Pancreas (tissue), 10 donors: ENCODE measurements around the gene KRI1. TPM values are rescaled to one million over a fixed set of nuclear protein-coding genes. Genes with fewer than 3 reads are reported as not detected.

Experiments
- ATAC-seq, 4 donors: fragments of 200-7000 bp; cut with Tn5 transposase; one replicate each; pipeline versions ENCODE4 v1.8.0 to v1.9.1; 2020; ENCODE audit warnings: mild to moderate bottlenecking in 4 of 4, moderate library complexity in 4 of 4
- DNase-seq, 6 donors: peaks; one replicate each; pipeline ENCODE4 v3.0.0-alpha.2; 2020
- FAIRE-seq: peaks from 2 replicates; lab custom pipeline; 2012; peaks lifted over from hg19 to GRCh38; lab: Jason Lieb, UNC
- H3K27ac ChIP-seq, 4 donors: fragments of 200-600 bp; sonication (generic); 1 replicate in 3 of 4; 2 replicates in 1 of 4; pipeline versions ENCODE4 v1.5.0 to v1.8.0; 2020
- H3K27me3 ChIP-seq, 4 donors: fragments of 200-600 bp; one replicate each; pipeline ENCODE4 v1.8.0; 2021
- H3K36me3 ChIP-seq, 3 donors: fragments of 200-600 bp; sonication (generic) in 1 of 3; one replicate each; pipeline versions ENCODE4 v1.5.0 to v1.8.0; 2020 to 2021
- H3K4me1 ChIP-seq, 3 donors: fragments of 200-600 bp; one replicate each; pipeline ENCODE4 v1.8.0; 2021
- H3K4me3 ChIP-seq, 4 donors: fragments of 200-600 bp; sonication (generic) in 2 of 4; one replicate each; pipeline versions ENCODE4 v1.5.0 to v1.8.0; 2020 to 2021
- H3K9me3 ChIP-seq, 4 donors: fragments of 200-600 bp; one replicate each; pipeline ENCODE4 v1.8.0; 2021
- CTCF ChIP-seq, 4 donors: fragments of 200-600 bp; sonication (generic) in 3 of 4; IDR thresholded peaks; one replicate each; pipeline versions ENCODE4 v1.5.0 to v1.8.0; 2021; ENCODE audit warnings: antibody characterized with exemption in 4 of 4
- WGBS, 2 donors: extraction: QIAGEN DNeasy Blood & Tissue Kit; methylation state at CpG; one replicate each; pipeline ENCODE4 v1.1.7; 2013; 5-methylcytosine and 5-hydroxymethylcytosine counted together
- intact Hi-C, 3 donors: fragments of 100-400 bp; cut with DNase I; formaldehyde crosslinking; loops; one replicate each; pipeline versions ENCODE4 v1.11.1 to v1.14.2; 2022
- polyA plus RNA-seq, 2 donors: library from polyadenylated mRNA; stranded (reverse); fragments of 200-250 nt; gene quantifications; one replicate each; pipeline ENCODE4 v1.2.3, GENCODE V29; 2013
- total RNA-seq, 6 donors: library from RNA; stranded (reverse); fragmentation: NEBNext Ultra II Directional in 4 of 6; extraction: Animal tissue kit (Norgen Biotek cat#: 25700) in 4 of 6; gene quantifications; one replicate each; pipeline versions ENCODE4 v1.2.1 to v1.2.4, GENCODE V29; 2021 to 2023
- donor health status: healthy with polysubstance abuse.
- donor health status: DM: no; HTN: no; CAD: no; lungs with moderate emphysema.
- donor health status: DM: no; HTN: no; CAD: no.
- donor health status: control.
- donor health status: control.
- donor health status: Bipolar disorder and iron deficiency.
- donor health status: DM: yes; HTN: yes; CAD: no.
- donor health status: DM: no; HTN: no; CAD: no.
- donor health status: DM: no; HTN: no; CAD: no.
- donor health status: DM: yes; HTN: yes; CAD: no.

KRI1 gene
- total and polyA plus RNA-seq, 8 donors: 8.0 to 41.8 (median 15.3) TPM

DNA sequence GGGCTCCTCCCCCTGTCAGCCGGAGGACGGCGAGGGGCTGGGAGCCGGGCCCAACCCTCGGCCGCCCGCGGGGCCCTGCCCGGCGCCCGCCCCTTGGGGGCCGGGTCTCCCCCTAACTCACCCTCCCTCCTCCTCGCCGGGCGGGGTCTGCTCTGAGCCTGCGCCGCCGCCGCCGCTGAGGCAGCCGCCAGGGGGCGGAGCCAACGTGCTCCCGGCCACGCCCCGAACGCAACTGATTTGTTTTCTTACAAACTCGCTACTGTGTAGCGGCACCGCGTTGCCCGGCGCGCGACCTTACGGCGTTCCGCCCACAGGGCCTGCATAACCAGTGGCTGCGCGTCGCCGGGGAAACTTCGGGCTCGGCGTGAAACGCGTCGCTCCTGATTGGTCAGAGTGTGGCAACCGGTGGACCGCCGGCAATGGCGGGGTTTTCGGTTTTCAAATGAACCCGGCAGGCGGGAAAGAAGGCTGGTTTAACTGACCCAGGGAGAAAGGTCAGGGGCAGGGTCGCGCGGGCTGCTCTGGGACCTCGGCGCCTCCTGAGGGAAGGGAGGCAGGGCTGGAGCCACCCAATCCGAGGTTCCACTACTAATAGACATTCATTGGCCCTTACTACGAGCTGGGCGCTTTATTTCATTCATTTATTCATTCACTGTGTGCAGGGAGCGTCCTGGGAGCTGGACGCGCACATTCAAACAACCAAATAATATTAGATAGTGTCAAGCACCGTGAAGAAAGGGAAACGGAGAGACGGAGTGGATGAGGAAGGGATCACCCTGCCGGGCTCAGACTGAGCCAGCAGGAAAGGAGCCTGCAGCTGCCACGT lies 3.2 kb upstream of the KRI1 start, which contains the start of gene CDKN2D:
TSS of gene CDKN2D (minus strand) at position 154 of the 826 bp plus-strand sequence. CDS start 326 bp downstream, outside the sequence.
- H3K4me3 ChIP-seq: peak within 1 kb of the TSS; percentile 60 to 77 (median 68)
- H3K27me3 ChIP-seq: no peaks in the 10 kb centered on the region
- intact Hi-C loops: loop anchor here in 2 of 3 donors (10.0 kb wide), 2 partner anchors 74 to 164 kb away; partner anchors contain the start of gene CDC37 (in 1 of the 2)
- H3K27ac ChIP-seq: peak within 1 kb of the TSS; percentile 29 to 76 (median 56)
- no peaks in the 10 kb centered on the region for H3K36me3 ChIP-seq
- WGBS, 2 donors: 0% methylated on average over 62 to 71 of the region's 71 CpGs
- H3K9me3 ChIP-seq: no peaks in the 10 kb centered on the region
- peak in 3 of 4 donors; percentile 7 to 42 (median 38) for TF ChIP-seq CTCF (IDR thresholded peaks at IDR 0.05)
- DNase-seq (peak; percentile 99 to 100 (median 100)), FAIRE-seq (peak; percentile 91), ATAC-seq (peak; percentile 81 to 88 (median 83))
- peaks cover 0 to 13% (median 6%) of the 10 kb centered on the region in 3 donors for H3K4me1 ChIP-seq

GRCh38 chr19:10568062-10568825 lies 2.4 kb upstream of the KRI1 start:
- Histone ChIP-seq H3K27me3 (no peaks in the 10 kb centered on the region), H3K4me3 (peak overlapping the region; percentile 60 to 77 (median 68)), H3K27ac (peak overlapping the region; percentile 29 to 76 (median 56)), H3K4me1 (peaks cover 0 to 13% (median 6%) of the 10 kb centered on the region in 3 donors), H3K9me3 (no peaks in the 10 kb centered on the region), H3K36me3 (no peaks in the 10 kb centered on the region)
- intact Hi-C loops: loop anchor here in 2 of 3 donors (10.0 kb wide), 2 partner anchors 73 to 163 kb away; partner anchors contain the start of gene CDC37 (in 1 of the 2)
- 2 to 3% methylated on average over 44 to 58 of the region's 58 CpGs for WGBS, 2 donors
- DNase-seq (peak; percentile 51 to 86 (median 68)), FAIRE-seq (no peak), ATAC-seq (peak; percentile 0 to 20 (median 2))
- no peak for TF ChIP-seq CTCF (IDR thresholded peaks at IDR 0.05)

- no peak overlapping the region for H3K27ac ChIP-seq
- no peaks in the 10 kb centered on the region for H3K9me3 ChIP-seq
- H3K27me3 ChIP-seq: no peaks in the 10 kb centered on the region
- no peak for DNase-seq
- no peak for TF ChIP-seq CTCF (IDR thresholded peaks at IDR 0.05)
- no peak for FAIRE-seq
- H3K4me1 ChIP-seq: peaks cover 0 to 13% (median 6%) of the 10 kb centered on the region in 3 donors
- H3K36me3 ChIP-seq: no peaks in the 10 kb centered on the region
- no peak for ATAC-seq
- intact Hi-C loops: loop anchor here in 2 of 3 donors (10.0 kb wide), 2 partner anchors 73 to 163 kb away; partner anchors contain the start of gene CDC37 (in 1 of the 2)
- 46 to 51% methylated on average over 5 of the region's 5 CpGs for WGBS, 2 donors
- H3K4me3 ChIP-seq: peak overlapping the region in 1 of 4 donors; percentile 73
Observed at GRCh38 chr19:10567656-10568055, 1.8 kb upstream of the KRI1 start.

DNA sequence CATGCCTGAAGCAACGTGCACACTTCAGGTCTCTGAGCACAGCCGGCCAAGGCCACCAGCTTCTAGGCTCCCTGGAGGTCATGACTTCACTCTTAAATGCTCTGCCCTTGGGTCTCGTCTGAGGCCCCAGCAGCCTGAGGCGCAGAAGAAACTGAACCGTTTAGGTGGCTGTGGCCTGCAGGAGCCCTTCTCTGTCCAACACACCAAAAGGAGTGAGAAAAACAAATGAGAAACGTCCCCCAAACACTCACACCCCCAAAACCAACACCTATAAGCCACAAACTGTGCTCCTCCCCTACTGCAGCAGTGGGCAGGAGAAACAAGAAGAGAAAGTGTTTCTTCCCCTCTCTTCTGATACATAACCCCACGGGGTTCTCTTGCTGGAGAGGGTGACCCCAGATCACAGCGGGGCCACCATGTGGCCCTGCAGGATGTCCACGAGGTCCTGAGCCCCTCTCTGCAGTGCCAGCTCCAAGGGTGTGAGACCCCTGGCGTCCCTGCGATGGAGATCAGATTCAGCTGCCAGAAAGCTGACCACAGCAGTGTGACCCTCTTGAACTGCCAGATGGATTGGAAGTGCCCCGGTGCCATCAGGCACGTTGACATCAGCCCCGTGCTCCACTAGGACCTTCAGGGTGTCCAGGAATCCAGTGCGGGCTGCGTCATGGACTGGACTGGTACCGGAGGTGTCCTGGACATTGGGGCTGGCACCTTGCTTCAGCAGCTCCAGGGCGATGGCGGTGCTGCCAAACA lies 1.0 kb upstream of the KRI1 start:
- Histone ChIP-seq H3K4me1 (peaks cover 0 to 13% (median 6%) of the 10 kb centered on the region in 3 donors), H3K9me3 (no peaks in the 10 kb centered on the region), H3K27me3 (no peaks in the 10 kb centered on the region), H3K4me3 (peak overlapping the region in 2 of 4 donors; percentile 72 to 92), H3K36me3 (no peaks in the 10 kb centered on the region), H3K27ac (peak overlapping the region in 2 of 4 donors; percentile 59 to 68)
- TF ChIP-seq CTCF (IDR thresholded peaks at IDR 0.05): no peak
- intact Hi-C loops: loop anchor here in 2 of 3 donors (10.0 kb wide), 2 partner anchors 72 to 162 kb away; partner anchors contain the start of gene CDC37 (in 1 of the 2)
- DNase-seq: peak in 2 of 6 donors; percentile 54 to 83
- 59% methylated on average over 19 of the region's 19 CpGs for WGBS, 2 donors
- no peak for FAIRE-seq
- ATAC-seq: no peak
